SKM-1 treated with dmso at 0.1 percent for 144 hours (cell line): ENCODE measurements around the gene NPY4R.
"Not testable (repeated sequence)": the region's sequence is repeated elsewhere in the genome, so short reads cannot be mapped to it uniquely, and the experiment has no call there.

ENCODE experiments used
- DNase-seq: peaks from one replicate; lab custom pipeline; 2025; ENCODE audit not compliant: unreplicated experiment; lab: John Stamatoyannopoulos, UW

NPY4R gene, protein sequence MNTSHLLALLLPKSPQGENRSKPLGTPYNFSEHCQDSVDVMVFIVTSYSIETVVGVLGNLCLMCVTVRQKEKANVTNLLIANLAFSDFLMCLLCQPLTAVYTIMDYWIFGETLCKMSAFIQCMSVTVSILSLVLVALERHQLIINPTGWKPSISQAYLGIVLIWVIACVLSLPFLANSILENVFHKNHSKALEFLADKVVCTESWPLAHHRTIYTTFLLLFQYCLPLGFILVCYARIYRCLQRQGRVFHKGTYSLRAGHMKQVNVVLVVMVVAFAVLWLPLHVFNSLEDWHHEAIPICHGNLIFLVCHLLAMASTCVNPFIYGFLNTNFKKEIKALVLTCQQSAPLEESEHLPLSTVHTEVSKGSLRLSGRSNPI

GRCh38 chr10:46465765-46466164 lies at the start of gene NPY4R:
NPY4R (minus strand) TSS chr10:46465958; CDS start chr10:46462635, 3,323 bp downstream.
- not testable (repeated sequence) for DNase-seq

- no peak for DNase-seq
These were observed 49.6 kb upstream of the NPY4R start for GRCh38 chr10:46515366-46515765.

DNA sequence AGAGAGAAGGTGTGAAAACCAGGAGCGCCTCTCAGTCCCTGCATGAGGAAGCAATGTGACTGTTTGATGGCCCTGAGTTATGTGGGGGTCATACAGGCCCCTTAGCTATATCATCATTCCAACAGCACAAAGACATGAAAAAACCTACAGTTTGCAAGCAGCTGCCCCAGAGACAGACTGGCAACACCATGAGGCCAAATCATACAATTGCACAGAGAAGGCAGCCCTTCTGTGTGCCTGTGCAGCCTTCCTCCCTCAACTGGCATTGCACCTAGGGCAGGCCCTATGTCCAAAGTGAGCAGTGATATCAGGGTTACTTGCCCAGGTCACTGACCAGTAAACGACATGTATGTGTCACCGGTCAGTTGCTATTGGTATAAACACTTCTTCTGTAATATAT lies 49.1 kb upstream of the NPY4R start:
- DNase-seq, result no peak

DNA sequence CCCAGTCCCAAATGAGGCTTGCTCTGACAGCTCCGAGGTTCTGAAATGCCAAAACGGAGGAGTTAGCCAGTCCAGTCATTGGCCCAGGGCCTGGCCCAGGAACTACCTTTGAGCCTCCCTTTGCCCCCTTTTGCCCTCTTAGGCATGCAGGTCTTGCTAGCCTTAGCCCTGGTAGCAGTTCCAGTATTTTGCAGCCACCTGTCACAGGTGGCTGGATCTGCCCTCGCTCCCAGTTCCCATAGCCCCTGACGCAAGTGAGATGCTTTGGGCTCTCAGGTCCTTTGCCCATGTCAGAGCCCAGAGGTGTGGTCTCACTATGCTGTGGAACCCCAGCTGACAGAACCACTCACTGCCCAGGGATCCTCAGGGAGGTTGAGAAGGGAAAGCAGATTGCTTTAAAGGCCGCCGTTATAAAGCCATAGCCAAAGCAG lies 48.7 kb upstream of the NPY4R start:
- no peak for DNase-seq

- DNase-seq, result not testable (repeated sequence)
These were observed 47.6 kb upstream of the NPY4R start for GRCh38 chr10:46513333-46513732.

GRCh38 chr10:46512725-46513124 lies 47.0 kb upstream of the NPY4R start:
- DNase-seq, result not testable (repeated sequence)

DNA sequence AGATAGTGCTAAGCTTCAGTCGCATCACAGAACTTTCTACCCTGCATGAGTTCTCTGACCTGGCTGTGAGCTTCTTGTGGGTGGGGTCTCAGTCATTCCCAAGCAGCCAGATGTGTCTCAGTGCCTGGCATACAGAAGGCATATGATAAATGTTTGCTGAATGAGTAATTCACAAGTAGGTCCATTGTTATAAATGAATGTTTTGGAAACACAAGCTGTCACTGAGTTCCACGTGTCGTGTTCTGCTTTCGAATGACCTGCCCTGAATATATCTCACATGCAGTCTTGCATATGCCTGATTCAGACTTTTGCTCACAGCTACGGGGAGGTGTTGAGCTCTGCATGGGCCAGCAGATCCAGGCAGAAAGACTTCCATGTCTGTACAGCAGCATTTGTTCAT lies 46.2 kb upstream of the NPY4R start:
- not testable (repeated sequence) for DNase-seq

DNA sequence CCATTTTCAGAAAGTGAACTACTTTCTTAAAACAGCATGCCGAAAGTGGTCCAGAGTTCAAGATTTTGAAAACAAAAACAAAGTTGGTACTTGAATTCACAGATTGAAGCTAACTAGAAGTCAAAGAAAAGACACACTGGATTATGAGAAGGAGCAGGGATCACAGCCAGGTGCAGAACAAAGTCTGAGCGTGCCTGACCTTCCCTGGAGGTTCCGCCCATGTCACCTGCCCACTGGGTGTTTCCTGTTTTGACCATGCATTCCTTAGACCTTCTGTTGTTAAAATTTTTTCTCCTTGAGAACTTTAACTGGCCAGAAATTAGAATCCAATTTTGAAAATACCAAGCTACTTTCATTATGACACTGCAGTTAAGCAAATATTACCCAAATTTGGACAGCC lies 34.2 kb upstream of the NPY4R start:
- DNase-seq, result not testable (repeated sequence)

DNA sequence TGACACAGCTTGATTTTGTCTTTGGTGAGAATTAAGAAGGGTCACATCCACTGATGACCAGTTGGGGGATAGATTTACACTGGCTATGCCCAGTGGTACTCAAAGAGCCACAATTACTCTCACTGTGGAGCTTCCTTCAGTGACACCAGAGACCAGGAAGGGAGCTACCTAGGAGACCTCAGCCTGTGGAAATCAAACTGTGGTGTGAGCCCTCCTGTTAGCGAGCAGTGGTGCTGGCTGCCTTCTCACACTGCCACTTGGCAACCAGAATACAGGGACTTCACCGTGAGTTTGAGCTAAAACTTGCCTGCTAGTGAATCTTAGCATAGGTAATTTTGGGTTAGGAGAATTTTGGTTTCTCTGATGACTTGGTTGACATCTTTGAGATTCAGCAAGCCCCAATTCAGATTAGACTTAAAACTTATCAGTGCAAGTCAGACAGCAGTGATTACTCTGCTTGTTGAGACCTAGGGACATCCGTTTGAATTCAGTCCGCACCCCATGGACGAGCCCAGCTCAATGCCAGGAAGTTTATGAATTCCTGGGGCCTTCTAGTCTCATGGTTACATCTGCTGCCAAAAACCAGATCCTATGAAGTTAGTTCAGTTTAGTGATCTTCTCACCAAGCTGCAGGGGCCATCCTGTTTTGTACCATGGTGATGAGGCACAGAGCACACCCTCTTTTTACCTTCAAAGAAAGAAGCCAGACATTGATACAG lies 33.4 kb upstream of the NPY4R start:
- DNase-seq, result not testable (repeated sequence)

GRCh38 chr10:46497878-46498277 lies 32.1 kb upstream of the NPY4R start:
- not testable (repeated sequence) for DNase-seq

GRCh38 chr10:46497401-46497800 lies 31.6 kb upstream of the NPY4R start:
- not testable (repeated sequence) for DNase-seq

- DNase-seq, result not testable (repeated sequence)
These were observed 25.8 kb upstream of the NPY4R start for GRCh38 chr10:46491364-46492114.

- DNase-seq, result not testable (repeated sequence)
These were observed 24.5 kb upstream of the NPY4R start for GRCh38 chr10:46490285-46490684.

- DNase-seq, result not testable (repeated sequence)
These were observed 20.7 kb upstream of the NPY4R start for GRCh38 chr10:46486459-46486858.

- DNase-seq, result not testable (repeated sequence)
These were observed 9.1 kb upstream of the NPY4R start for GRCh38 chr10:46474746-46475320.

- not testable (repeated sequence) for DNase-seq
These were observed 8.0 kb upstream of the NPY4R start for GRCh38 chr10:46473758-46474157.

GRCh38 chr10:46470134-46470533 lies 4.4 kb upstream of the NPY4R start:
- DNase-seq, result not testable (repeated sequence)

DNA sequence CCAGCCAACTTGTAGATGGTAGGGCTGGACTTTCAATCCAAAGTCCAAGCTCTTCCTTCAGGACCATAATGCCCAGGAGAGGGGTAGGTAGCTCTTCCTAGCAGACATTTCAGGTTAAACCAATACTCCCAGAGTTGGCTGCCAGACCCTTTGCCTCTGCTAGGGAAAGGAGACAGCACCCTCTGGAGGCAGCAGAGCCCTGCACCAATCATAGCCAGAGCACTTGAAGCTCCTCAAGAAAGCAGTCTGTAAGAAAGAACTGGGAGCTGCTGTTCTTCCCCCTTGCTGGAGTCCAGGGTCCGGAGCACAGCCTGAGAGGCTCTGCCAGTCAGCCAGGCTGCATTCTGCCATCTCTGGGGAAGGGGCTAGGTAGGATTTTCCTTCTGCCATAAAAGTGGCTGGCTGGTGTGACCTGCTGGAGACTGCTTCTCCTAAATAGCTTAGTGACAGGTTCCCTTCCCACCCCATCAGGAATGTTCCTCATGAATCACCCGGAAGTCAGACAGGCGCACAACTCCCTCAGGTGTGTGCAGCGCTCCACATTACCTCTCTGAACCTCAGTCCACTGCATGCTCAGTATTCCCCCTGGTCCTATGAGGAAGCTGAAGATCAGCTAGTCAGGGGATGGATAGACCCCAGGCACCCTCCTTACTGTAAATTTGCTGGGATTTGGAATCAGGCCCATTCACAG lies 2.5 kb upstream of the NPY4R start:
- DNase-seq, result not testable (repeated sequence)

DNA sequence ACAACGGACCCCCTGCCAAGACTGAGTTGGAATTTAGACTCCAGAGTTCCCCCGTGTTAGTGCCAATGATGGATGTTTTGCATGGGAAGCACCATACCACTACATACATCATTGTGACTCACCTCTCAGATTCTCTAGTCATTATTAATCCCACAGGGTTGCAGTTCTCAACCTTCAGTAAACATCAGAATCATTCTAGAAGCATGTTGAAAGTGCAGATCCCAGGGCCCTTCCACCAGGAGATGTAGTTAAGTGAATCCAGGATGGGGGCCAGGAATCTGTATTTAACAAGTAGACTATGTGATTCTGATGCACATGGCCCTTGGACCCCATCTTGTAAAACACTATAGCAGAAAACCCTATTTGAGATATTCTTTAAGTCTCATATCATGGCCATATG lies 2.1 kb downstream of the NPY4R start:
- DNase-seq, result not testable (repeated sequence)

DNA sequence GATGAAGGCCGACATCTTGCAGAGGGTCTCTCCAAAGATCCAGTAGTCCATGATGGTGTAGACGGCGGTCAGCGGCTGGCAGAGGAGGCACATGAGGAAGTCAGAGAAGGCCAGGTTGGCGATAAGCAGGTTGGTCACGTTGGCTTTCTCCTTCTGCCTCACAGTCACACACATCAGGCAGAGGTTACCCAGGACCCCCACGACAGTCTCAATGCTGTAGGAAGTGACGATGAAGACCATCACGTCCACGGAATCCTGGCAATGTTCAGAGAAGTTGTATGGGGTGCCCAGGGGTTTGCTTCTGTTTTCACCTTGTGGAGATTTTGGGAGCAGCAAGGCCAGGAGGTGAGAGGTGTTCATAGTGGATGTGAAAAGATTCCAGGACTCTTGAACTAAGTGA lies 3.5 kb downstream of the NPY4R start:
- DNase-seq, result not testable (repeated sequence)
